HG02884 (cell line): ENCODE data around the gene UBE2Q2.
A peak's percentile ranks its signal among the peaks of the same experiment; 100 is the strongest.
"Not testable (repeated sequence)": the region's sequence is repeated elsewhere in the genome, so short reads cannot be mapped to it uniquely, and the experiment has no call there.

Source experiments
- ATAC-seq: cut with Tn5 transposase; IDR thresholded peaks from one replicate; pipeline ENCODE4 v1.9.1; 2021; ENCODE audit warnings: mild to moderate bottlenecking, moderate library complexity; ENCODE audit not compliant: unreplicated experiment

The UBE2Q2 gene

GRCh38 chr15:75842722-75843677, at the start of gene UBE2Q2:
Gene UBE2Q2 (plus strand): TSS chr15:75843447. CDS start chr15:75843667, 220 bp downstream.
- peak; percentile 41 for ATAC-seq

DNA sequence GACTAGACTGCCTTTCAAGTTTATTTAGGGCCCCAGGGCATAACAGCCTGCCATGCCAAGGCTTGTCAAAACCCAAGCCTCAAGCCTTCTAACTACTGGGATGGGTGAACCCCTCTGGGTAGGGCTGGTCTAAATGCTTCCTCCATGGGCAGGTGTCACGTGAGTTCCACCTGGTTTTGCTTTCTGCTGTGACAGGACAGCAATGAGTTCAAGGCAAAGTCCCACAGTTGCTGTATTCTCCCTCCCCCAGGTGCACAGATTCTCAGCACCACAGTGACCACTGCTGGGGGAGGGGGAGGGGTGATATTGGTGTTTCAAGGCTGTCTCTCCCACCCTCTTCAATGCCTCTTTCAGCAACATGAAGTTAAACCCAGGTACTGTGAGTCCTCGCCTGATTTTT, 46.9 kb upstream of the UBE2Q2 start:
- no peak for ATAC-seq

GRCh38 chr15:75797146-75797545, 46.1 kb upstream of the UBE2Q2 start:
- not testable (repeated sequence) for ATAC-seq

GRCh38 chr15:75799190-75799589, 44.1 kb upstream of the UBE2Q2 start:
- no peak for ATAC-seq

- ATAC-seq = not testable (repeated sequence)
Observed at GRCh38 chr15:75800409-75800808, 42.8 kb upstream of the UBE2Q2 start.

DNA sequence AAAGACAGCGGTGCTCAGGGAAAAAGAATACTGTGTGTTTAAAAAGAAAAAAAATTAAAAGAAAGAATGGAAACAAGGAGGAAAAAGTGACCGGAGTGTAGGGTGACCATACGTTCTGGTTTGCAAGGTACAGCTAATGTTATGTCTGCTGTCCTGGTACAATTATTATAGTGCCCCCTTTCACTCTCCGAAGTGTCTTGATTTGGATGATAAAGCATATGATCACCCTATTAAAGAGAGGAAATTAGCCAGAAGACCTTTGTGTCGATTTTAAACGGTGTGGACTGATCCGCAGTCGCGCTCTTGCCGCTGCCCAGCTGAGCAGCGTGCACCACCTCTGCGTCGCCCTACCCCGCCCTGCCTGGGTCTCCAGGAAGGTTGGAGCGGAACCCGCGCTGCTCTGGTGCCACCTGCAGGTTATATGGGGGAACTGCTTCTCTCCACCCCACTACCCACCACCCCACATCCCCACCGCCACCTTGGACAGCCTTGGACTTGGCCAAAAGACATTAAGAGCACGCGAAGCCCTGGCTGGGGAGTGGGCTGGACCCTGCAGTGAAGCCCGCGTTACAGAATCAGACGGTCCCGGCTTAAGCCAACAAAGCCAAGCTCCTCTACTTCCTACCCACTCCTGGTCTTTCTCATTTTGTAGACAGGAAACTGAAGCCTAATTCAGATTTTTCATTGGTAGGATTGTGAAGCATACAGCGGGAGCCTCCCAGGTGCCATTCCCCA, 41.2 kb upstream of the UBE2Q2 start:
- ATAC-seq = peak; percentile 45

GRCh38 chr15:75807486-75807885, 35.8 kb upstream of the UBE2Q2 start:
- not testable (repeated sequence) for ATAC-seq

DNA sequence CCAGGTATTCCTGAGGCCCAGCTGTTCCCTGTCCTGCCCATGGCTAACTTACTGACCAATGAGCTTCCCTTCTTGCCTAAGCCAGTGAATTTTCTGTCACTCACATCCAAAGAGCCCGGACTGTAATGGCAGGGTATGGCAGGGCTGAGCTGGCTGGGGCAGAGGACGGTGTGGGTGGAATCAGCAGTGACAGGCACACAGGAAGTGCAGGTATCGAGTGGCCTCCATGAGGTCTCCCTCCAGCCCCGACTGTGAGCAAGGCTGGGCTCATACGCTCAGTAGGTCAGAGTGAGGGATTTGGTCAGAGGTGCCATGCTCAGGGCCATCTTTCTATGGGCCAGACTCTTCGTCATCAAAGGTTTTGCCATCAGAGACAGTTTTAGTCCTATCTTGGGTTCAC, 35.2 kb upstream of the UBE2Q2 start:
- ATAC-seq = not testable (repeated sequence)

DNA sequence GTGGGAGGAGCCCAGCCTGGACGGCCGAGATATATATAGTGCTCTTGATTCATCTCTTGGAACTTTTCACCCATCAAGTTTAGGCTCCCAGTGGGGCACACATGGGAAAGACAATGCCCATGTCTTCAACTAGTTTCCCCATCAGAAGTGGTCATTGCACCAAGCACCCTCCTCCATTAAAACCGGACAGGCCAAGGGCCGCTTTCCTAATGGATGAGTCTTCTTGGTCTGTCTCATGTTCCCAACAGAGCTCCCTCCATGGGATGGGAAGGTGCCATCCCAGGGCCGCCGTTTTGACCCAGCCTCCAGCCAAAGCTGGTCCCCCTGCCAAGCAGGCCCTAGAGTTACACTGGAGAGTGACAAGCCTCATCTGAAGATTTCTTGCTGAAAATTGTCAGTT, 34.7 kb upstream of the UBE2Q2 start:
- no peak for ATAC-seq

DNA sequence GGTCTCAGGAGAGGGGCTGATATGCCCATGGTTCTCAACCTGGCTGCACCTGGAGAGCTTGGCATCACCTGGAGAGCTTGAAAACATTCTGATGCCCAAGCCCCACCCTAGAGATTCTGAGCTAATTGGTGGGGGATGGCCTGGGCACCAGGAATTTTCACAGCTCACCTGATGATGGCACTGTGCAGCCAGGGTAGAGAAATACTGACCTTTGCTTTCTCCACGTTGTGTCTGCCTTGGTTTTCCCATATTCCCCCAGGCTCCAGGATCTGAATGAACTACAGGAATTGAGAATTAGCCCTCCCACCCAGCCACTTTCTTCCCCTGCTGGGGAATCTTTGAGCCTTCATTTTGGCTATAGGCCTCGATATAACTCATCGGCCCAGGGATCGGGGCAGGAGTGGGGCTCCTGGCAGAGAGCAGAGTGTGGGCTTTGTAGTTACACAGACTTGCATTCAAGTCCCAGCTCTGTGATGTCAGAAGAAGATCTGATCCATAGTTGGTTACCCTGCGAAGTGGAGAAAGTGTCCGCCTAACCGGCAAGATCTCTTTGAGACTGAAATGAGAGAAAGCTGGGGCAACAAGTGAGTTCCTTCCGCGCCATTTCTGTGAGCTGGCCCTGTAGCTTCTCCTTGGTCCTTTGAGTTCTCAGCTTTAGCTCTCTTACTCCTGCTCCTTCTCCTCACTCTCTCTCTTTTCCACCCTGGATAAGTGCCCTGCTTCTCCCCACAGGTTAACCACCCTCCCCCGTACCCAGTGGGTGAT, 33.1 kb upstream of the UBE2Q2 start:
- no peak for ATAC-seq

- ATAC-seq = no peak
Observed at GRCh38 chr15:75810874-75811498, 32.3 kb upstream of the UBE2Q2 start.

GRCh38 chr15:75811626-75812025, 31.6 kb upstream of the UBE2Q2 start:
- no peak for ATAC-seq

- ATAC-seq = no peak
Observed at GRCh38 chr15:75814794-75815193, 28.5 kb upstream of the UBE2Q2 start.

DNA sequence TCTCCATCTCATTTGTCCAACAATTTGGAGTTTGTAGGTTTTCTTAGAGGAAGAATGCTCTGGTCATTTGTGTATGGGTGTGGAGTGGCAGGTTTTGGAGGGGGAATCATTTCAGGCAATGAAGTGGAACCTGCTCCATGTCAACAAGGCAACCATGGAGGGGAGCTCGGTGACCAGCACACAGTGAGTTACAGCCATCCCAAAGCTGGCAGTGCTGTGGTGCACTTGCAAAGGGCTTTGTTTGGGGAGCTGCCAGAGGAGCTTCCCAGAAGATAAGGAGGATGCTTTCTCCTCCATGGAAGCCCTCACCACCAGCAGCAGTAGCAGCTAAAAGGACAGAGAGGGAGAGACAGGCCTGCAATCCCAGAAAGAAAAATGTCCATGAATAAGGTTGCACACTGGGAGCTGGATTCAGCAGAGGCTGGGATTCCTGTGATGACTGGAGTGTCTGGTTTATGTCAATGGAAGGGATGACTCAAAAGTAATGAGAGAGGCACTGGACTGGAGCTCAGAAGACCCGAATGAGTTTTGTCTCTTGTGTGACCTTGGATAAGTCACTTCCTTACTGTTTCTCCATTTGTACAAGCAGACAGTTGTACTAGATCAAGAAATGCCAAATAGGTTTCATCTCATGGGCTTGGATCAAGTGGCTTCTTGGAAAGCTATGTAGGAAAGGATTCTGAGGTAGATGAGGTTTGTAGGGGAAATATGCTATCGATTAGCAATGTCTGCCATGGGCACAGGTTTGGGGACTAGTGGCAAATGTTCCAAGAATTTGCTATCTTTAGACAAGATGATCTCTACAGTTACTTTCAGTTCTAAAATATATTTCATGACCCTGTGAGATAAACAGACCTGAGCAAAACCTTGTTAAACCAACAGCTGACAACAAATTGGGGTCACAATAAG, 27.2 kb upstream of the UBE2Q2 start:
- ATAC-seq = no peak

GRCh38 chr15:75817138-75817935, 25.9 kb upstream of the UBE2Q2 start:
- ATAC-seq = no peak

DNA sequence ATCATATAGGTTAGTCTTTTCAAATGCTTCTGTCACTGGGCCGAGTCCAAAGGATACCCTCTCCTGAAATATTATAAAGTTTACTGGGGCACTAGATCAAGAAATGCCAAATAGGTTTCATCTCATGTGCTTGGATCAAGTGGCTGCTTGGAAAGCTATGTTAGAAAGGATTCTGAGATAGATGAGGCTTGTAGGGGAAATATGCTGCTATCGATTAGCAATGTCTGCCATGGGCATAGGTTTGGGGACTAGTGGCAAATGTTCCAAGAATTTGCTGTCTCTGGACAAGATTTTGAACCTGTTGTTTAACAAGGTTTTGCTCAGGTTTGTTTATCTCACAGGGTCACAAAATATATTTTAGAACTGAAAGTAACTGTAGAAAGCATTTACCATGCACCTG, 23.0 kb upstream of the UBE2Q2 start:
- ATAC-seq = no peak

DNA sequence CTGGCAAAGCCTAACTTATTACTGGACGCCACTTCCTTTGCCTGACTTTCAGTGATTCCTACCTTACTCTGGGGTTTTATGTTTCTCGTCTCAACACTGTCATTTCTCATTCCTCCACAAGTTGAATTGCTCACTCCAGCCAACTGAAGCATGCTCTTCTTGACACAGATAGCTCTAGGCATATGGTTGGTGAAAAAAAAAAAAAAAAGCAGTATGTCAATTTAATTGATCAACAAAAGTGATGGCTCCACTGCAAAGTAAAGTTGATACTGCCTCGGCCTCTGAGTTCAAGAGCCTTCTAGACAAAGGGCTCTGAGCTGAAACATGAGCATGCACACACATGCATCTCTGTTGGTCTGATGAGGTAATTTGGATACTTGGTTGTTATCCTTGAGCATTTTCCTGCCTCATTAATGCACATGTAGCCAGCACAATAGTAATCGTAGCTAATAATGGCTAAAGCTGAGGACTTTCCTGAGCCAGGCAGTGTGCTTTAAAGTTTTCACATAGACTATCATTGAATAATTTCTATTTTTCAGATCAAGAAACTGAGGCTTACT, 21.4 kb upstream of the UBE2Q2 start:
- ATAC-seq = no peak

- no peak for ATAC-seq
Observed at GRCh38 chr15:75822685-75823278, 20.5 kb upstream of the UBE2Q2 start.
